Ishikawa (cell line): ENCODE data around the gene PTDSS2.

Source experiments
- CEBPB ChIP-seq: IDR thresholded peaks from 2 replicates; pipeline ENCODE4 v1.6.1; 2012
- CREB1 ChIP-seq: IDR thresholded peaks from 2 replicates; pipeline ENCODE4 v1.6.1; 2012; ENCODE audit warnings: low read depth
- EGR1 ChIP-seq: IDR thresholded peaks from 2 replicates; pipeline ENCODE4 v1.6.1; 2012
- EP300 ChIP-seq: IDR thresholded peaks from 2 replicates; pipeline ENCODE4 v1.6.1; 2012; ENCODE audit warnings: borderline replicate concordance
- FOXM1 ChIP-seq: IDR thresholded peaks from 2 replicates; pipeline ENCODE4 v1.6.1; 2012; ENCODE audit warnings: low read depth, borderline replicate concordance
- NFIC ChIP-seq: IDR thresholded peaks from 2 replicates; pipeline ENCODE4 v1.6.1; 2012
- RAD21 ChIP-seq: IDR thresholded peaks from 2 replicates; pipeline ENCODE4 v1.6.1; 2012; ENCODE audit warnings: low read depth
- TAF1 ChIP-seq: IDR thresholded peaks from 2 replicates; pipeline ENCODE4 v1.6.1; 2012; ENCODE audit warnings: low read depth, mild to moderate bottlenecking
- TCF12 ChIP-seq: IDR thresholded peaks from 2 replicates; pipeline ENCODE4 v1.6.1; 2012; ENCODE audit warnings: low read depth
- TEAD4 ChIP-seq: IDR thresholded peaks from 2 replicates; pipeline ENCODE4 v1.6.1; 2012
- YY1 ChIP-seq: IDR thresholded peaks from 2 replicates; pipeline ENCODE4 v1.6.1; 2012; ENCODE audit warnings: low read depth
- ZBTB7A ChIP-seq: IDR thresholded peaks from 2 replicates; pipeline ENCODE4 v1.6.1; 2012; ENCODE audit warnings: low read depth
- TF ChIP-seq, protein P1 (sequence below): IDR thresholded peaks from 2 replicates; pipeline ENCODE4 v1.6.1; 2012; ENCODE audit warnings: low read depth, mild to moderate bottlenecking
- TF ChIP-seq, protein P2 (sequence below): IDR thresholded peaks from 2 replicates; pipeline ENCODE4 v1.6.1; 2012
- TF ChIP-seq, protein P3 (sequence below): IDR thresholded peaks from 2 replicates; pipeline ENCODE4 v1.6.1; 2012

PTDSS2 gene

DNA sequence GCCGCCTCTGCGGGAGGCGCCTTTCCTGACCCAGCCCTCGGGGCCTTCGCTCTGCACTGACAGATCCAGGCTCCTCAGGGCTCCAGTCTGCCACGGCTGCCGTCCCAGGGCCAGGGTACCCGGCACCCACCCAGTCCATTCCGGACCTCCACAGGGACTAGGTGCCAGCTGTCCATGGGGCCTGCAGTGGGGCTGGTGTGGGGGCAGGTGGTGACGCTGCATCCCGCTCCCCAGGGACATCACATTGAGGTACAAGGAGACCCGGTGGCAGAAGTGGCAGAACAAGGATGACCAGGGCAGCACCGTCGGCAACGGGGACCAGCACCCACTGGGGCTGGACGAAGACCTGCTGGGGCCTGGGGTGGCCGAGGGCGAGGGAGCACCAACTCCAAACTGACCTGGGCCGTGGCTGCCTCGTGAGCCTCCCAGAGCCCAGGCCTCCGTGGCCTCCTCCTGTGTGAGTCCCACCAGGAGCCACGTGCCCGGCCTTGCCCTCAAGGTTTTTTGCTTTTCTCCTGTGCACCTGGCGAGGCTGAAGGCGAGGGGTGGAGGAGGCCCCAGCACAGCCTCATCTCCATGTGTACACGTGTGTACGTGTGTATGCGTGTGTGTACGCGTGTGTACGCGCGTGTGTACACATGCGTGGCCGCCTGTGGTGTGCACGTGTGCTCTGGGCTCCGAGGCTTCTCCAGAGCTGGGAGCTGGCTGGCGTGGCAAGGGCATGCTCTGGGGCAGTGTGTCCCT lies 40.3 kb downstream of the PTDSS2 start:
- TF ChIP-seq TAF1 (no peak), TCF12 (no peak), CREB1 (no peak), TEAD4 (no peak), EP300 (no peak), NFIC (no peak), EGR1 (no peak), YY1 (no peak), CEBPB (no peak)
- TF ChIP-seq, protein P1, sequence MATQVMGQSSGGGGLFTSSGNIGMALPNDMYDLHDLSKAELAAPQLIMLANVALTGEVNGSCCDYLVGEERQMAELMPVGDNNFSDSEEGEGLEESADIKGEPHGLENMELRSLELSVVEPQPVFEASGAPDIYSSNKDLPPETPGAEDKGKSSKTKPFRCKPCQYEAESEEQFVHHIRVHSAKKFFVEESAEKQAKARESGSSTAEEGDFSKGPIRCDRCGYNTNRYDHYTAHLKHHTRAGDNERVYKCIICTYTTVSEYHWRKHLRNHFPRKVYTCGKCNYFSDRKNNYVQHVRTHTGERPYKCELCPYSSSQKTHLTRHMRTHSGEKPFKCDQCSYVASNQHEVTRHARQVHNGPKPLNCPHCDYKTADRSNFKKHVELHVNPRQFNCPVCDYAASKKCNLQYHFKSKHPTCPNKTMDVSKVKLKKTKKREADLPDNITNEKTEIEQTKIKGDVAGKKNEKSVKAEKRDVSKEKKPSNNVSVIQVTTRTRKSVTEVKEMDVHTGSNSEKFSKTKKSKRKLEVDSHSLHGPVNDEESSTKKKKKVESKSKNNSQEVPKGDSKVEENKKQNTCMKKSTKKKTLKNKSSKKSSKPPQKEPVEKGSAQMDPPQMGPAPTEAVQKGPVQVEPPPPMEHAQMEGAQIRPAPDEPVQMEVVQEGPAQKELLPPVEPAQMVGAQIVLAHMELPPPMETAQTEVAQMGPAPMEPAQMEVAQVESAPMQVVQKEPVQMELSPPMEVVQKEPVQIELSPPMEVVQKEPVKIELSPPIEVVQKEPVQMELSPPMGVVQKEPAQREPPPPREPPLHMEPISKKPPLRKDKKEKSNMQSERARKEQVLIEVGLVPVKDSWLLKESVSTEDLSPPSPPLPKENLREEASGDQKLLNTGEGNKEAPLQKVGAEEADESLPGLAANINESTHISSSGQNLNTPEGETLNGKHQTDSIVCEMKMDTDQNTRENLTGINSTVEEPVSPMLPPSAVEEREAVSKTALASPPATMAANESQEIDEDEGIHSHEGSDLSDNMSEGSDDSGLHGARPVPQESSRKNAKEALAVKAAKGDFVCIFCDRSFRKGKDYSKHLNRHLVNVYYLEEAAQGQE: no peak
- TF ChIP-seq, protein P2, sequence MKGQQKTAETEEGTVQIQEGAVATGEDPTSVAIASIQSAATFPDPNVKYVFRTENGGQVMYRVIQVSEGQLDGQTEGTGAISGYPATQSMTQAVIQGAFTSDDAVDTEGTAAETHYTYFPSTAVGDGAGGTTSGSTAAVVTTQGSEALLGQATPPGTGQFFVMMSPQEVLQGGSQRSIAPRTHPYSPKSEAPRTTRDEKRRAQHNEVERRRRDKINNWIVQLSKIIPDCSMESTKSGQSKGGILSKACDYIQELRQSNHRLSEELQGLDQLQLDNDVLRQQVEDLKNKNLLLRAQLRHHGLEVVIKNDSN: no peak
- TF ChIP-seq, protein P3, sequence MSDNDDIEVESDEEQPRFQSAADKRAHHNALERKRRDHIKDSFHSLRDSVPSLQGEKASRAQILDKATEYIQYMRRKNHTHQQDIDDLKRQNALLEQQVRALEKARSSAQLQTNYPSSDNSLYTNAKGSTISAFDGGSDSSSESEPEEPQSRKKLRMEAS: no peak

DNA sequence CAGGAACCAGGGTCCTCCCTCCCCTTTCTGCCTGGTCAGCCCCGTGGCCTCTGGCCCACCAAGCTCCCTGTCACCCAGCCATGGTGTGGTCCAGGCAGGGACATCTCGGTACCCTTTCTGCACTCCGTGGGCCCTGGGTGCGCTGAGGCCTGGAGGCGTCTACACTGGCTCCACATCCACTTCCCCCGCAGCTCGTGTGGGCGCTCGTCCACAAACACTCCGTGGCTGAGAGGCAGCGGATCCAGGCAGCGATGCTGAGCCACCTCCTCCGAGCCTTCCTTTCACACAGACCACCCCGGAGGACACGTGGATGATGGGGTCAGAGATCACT lies 40.8 kb downstream of the PTDSS2 start:
- TF ChIP-seq RAD21 (no peak), EP300 (no peak), EGR1 (no peak), CREB1 (no peak), FOXM1 (no peak), CEBPB (no peak), TAF1 (no peak), NFIC (no peak), ZBTB7A (no peak), YY1 (no peak)
- TF ChIP-seq, protein P3: no peak
- TF ChIP-seq, protein P2: no peak
- TF ChIP-seq, protein P1: no peak

DNA sequence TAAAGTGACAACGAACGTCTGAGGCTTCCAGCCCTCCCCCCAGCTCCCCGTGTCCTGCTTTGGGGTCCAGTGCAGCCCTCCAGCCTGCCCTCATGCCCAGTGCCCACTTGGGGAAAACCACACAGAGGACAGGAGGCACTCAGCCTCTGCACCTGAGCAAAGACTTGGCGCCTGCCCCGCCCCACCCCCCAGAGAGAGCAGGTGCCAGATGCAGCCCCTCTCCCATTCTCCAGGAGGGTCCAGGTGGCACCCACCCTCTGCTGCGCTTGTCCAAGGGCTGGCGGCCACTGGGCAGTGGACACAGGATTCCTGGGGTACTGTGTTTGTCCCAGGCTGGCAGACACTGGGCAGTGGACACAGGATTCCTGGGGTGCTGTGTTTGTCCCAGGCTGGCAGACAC lies 41.3 kb downstream of the PTDSS2 start:
- TF ChIP-seq, protein P1: no peak
- no peak for TF ChIP-seq ZBTB7A
- no peak for TF ChIP-seq EGR1
- no peak for TF ChIP-seq RAD21
- TF ChIP-seq TEAD4: no peak
- no peak for TF ChIP-seq TAF1
- no peak for TF ChIP-seq CREB1
- TF ChIP-seq CEBPB: no peak
- TF ChIP-seq, protein P2: no peak
- TF ChIP-seq FOXM1: no peak
- no peak for TF ChIP-seq TCF12
- no peak for TF ChIP-seq NFIC
- TF ChIP-seq EP300: no peak
- TF ChIP-seq, protein P3: no peak
- TF ChIP-seq YY1: no peak
